ENCODE measurements around the gene ENTPD8.

DNA sequence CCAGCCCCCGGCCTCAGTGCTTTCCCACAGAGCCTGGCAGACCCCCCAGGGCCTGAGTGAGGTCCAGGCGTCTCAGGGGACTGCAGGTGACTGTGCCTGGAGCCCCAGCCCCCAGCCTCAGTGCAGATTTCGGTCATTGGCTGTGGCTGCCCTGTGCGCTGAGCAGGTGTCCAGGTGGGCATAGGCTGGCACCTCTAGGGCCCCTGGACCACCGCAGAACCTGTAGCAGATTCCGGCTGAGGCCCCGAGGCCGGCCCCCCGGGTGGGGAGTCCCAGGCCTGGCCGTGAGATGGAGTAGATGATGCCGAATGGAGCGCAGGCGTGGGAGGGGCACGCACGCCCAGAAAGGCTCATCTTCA lies 30.3 kb downstream of the ENTPD8 start:
- TF ChIP-seq, protein P1, sequence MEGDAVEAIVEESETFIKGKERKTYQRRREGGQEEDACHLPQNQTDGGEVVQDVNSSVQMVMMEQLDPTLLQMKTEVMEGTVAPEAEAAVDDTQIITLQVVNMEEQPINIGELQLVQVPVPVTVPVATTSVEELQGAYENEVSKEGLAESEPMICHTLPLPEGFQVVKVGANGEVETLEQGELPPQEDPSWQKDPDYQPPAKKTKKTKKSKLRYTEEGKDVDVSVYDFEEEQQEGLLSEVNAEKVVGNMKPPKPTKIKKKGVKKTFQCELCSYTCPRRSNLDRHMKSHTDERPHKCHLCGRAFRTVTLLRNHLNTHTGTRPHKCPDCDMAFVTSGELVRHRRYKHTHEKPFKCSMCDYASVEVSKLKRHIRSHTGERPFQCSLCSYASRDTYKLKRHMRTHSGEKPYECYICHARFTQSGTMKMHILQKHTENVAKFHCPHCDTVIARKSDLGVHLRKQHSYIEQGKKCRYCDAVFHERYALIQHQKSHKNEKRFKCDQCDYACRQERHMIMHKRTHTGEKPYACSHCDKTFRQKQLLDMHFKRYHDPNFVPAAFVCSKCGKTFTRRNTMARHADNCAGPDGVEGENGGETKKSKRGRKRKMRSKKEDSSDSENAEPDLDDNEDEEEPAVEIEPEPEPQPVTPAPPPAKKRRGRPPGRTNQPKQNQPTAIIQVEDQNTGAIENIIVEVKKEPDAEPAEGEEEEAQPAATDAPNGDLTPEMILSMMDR (IDR thresholded peaks at IDR 0.05), result no peak
- no peak for TF ChIP-seq POLR2A (IDR thresholded peaks at IDR 0.05)
